COLO668 (cell line): ENCODE results near the gene PER1.

Experiments used
- DNase-seq: peaks from one replicate; lab custom pipeline; 2025; ENCODE audit not compliant: unreplicated experiment; lab: John Stamatoyannopoulos, UW

PER1 gene

DNA sequence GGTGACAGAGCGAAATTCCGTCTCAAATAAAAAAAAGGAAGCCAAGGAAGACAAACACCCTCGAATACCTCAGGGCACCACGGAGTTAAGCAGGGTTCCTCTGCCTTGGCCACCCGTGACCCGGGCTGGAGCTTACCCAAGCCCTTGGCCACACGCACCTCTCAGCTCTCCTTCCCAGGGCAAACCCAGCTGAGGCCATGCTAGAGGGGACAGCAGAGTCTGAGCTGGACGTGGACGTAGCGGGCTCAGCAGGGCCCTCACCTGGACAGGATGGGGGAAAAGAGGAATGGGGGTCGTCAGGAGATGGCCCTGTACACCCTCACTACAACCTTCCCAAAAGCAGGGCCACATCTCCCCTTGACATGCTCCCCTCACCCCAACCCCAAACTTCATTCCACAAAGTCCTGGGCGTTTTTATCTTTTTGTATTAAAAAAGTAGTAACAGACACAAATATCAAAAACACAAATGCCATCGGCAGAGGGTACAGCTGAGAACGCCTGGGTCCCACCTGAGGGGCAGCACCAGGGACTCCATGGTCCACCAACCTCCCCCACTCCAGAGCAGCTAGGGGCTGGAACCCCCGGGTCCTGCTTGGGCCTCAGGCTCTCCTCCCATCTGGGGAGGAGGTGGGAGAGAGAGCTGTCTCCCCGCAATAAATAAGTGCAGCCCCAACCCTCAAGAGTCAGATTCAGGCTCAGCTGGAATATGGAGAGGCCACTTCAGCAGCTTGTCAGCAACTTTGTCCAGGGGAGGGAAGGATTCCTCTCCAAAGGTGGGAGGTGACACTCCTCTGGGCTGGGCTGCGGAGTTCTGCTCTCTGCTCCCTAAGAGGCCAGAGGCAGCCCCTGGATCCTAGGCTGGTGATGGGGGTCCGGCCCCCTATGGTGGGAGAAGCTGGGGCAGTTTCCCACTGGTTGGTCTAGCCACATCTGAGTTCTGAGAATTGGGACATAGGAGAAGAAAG is 11.9 kb downstream of the PER1 start:
- no peak for DNase-seq

DNA sequence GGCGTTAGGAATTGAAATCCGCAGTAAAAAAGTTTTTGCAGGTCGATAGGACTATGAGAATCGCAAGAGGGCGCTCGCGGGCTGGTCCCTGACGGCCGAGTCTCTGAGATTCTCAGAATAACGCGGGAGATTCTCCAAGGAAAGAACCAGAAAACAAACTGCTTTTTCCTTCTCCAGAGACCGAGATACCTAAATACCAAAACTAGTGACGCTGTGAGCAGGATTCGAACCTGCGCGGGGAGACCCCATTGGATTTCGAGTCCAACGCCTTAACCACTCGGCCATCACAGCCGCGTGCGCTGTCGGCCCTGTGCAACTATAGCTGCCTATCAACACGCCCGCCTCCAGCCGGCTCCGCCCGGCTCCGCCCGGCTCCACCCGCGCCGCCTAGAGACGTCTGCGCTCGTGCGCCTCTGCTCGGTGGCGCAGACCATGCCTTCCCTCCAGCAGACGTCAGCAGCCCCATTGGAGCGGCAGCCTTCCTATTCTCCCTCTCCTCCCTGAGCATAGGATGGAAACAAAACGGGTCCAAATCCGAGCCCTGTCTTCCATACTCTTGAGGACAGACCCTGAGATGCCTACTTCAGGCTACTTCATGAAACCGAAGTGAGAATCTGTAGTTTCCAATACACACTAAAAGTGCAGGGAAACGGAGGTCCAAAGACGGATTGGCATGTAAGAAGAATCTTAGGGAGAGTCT is 13.4 kb downstream of the PER1 start:
- DNase-seq = peak; percentile 90

DNA sequence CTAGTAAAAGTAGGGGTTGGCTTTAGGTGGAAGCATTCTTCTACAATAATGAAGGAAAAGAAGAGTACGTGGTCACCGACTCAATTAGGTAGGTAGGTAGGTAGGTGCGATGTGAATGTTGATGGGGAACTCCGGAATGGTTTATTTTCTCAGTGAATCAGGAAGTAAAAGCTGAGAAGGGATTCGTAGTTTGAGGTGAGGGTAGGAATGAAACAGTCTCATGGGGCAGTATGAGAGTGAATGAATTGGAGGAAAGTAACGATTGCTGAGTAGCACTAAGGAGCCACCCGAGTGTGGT is 13.9 kb downstream of the PER1 start:
- DNase-seq = no peak

DNA sequence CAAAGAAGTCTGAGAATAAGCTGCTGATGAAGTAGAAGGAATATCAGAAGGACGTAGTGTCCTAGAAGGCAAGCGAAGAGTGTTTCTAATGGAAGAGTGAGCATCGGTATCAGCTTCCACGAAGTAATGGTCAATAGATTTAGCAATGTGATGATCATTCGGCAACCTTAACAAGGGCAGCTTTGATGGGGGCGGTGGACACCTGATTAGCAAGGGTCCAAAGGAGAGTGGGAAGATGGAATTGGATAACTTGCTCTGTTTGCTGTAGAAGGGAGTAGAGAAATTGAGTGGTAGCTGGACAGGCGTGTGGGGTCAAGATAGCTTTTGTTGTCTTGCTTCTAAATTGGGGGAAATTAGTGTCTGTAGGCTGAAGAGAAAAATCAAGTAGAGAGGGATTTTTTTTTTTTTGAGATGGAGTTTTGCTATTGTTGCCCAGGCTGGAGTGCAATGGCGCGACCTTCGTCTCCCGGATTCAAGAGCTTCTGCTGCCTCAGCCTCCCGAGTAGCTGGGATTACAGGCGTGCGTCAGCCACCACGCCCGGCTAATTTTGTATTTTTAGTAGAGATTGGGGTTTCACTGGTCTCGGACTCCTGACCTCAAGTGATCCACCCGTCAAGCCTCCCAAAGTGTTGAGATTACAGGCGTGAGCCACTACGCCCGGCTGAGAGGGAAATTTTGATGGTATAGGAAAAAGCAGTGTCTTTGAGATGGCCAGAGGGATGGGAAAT is 14.4 kb downstream of the PER1 start:
- no peak for DNase-seq

DNA sequence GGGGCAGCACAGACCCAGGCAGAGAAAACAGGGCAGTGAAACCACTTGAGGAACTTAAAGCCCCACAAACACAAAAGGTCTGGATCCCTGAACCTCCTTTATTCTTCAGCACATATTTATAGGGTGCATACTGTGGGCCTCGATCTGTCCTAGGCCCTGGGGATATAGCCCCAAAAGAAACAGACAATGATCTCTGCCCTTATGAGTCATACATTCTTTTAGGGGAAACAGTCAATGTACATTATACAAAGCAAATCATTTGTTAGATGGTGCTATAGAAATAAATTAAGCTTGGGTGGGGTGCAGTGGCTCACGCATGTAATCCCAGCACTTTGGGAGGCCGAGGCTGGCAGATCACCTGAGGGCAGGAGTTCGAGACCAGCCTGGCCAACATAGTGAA is 18.3 kb downstream of the PER1 start:
- no peak for DNase-seq

DNA sequence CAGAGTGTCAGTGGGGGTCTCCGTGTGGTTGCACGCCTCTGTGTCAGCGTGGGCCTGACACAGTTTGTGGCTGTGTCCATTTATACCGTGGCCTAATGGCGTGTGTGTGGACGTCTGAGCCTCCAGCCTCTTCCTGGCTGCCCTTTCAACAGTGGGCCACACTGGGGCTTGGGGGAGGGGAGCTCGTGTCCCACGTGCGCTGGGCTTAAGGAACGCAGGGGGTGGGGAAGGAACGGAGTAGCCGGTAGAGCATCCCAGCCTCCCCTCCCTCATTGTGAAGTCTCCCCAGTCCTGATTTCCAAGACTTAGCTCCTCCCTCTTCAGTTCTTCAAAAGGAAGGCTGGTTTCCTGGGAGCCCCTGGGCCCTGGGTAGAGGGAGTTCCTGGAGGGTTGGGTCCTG is 18.8 kb downstream of the PER1 start:
- no peak for DNase-seq

DNA sequence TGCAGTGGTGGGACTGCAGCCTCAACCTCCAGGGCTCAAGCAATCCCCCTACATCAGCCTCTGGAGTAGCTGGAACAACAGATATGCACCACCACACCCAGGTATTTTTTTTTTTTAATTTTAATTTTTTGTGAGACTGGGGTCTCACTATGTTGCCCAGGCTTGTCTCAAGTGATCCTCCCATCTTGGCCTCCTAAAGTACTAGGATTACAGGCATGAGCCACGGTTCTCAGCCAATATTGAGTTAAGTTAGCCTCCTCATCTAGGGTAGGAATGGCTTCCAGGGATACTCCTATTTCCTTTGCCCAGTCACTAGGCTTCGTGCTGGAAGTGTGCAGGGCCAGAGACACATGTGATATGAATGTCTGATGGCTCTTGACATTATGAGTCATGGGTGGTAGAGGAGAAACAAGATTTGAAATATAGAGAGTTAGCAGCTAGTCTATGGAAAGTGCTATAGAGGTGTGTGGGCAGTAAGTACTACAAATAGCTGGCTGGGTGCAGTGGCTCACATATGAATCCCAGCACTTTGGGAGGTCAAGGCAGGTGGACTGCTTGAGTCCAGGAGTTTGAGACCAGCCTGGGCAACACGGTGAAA is 20.3 kb downstream of the PER1 start:
- no peak for DNase-seq

DNA sequence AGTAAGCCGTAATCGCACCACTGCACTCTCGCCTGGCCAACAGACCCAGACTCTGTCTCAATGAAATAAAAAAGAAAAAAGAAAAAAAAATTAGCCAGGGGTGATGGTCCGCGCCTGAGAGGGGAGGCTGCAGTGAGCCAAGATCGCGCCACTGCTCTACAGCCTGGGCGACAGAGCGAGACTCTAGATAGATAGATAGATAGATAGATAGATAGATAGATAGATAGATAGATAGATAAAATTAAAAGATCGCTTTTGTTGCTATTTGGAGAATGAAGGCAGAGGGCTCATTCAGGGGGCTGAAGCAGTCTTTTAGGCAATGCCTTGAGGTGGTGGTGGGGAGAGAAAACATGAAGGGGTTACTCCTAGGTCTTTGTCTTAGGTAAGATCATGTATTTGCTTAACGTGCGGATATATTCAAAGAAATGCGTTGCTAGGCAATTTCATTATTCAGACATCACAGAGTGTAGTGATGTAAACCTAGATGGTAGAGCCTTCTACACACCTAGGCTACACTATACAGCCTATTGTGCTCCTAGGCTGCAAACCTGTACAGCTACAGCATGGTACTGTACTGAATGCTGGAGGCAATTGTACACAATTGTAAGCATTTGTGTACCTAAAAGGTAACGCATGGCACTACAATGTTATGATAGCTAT is 23.9 kb downstream of the PER1 start:
- no peak for DNase-seq

DNA sequence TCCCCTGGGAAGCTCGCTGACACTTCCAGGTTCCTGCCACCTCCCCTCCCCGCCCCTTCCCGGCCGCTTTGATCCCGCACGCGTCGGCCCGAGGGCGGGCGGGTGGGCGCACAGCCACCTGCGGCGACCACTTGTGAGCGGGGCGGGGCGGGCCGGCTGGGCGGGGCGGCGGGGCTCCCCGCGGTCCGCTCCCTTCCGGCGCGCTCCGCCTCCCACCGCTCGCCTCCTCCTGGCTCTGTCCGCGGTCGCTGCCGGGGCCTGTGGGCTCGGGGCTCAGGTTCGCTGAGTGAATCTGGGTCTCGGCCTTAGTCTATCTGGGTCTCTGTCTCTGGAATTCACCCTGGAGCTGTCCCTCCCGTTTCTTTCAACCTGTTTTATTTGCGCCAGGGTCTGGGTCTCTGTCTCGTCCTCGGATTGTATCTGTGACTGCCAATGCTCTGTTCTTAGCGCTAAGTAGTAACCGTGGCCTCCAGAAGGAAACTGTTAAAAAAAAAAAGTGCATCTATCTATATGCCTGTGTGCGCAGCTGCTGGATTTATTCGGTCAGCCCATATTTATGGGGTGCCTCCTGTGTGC is 25.6 kb downstream of the PER1 start:
- DNase-seq = peak; percentile 39

DNA sequence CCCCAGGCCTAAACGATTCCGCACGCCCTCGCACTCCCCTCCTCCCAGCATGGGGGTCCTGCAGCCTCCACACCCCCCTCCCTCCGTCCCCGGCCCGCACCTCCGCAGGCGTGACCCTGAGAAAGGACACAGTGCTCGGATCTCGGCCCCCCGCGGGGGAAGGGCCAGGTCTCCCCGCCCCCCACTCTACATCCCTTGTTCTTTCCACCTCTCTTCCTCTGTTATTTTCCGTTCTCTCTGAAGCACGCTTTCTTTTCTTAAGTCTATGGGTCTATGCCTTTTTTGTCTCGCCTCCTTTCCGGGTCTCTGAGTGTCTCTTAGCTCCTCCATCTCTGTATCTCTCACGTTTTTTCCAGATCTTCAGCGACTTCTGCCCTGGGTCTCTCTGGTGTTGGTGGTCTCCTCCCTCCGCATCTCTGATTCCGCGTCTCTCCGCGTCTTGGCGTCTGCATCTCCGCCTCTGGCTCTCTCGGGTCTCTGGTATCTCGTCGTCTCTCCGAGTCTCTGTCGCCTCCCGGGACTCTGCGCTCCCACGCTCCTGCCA is 26.2 kb downstream of the PER1 start:
- peak; percentile 9 for DNase-seq

DNA sequence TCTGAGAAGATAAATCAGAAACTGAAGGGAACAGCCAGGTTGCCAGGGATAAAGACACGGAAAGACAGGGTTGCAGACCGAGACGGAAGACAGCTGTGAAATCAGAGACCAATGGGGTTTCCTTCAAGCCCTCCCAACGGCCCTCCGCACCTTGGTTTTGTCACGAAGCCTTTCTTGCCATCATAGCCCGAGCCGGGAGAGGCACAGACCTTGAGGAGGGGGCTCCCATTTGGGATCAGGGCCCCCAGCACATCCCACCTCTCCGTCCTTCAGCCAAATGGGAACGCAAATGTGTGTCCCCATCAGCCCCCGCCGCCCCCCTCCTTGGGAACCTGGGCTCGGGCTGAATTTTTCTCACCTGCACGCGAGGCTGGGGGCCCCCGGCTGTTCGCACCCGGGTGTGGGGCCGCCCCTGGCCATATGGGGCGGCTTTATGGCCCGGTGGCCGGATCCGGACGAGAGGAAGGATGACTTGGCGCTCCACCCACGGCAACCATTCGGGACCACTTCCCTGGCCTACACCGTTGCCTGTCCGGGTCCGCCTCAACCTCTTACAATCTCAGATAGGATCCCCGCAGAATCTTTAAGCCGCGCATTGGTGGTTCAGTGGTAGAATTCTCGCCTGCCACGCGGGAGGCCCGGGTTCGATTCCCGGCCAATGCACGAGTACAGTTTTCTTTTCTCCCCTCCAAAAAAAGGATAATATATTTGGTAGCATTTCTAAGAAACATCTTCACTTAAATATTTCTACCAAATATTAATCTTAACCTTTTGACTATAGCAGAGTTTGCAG is 26.9 kb downstream of the PER1 start:
- peak; percentile 58 for DNase-seq

DNA sequence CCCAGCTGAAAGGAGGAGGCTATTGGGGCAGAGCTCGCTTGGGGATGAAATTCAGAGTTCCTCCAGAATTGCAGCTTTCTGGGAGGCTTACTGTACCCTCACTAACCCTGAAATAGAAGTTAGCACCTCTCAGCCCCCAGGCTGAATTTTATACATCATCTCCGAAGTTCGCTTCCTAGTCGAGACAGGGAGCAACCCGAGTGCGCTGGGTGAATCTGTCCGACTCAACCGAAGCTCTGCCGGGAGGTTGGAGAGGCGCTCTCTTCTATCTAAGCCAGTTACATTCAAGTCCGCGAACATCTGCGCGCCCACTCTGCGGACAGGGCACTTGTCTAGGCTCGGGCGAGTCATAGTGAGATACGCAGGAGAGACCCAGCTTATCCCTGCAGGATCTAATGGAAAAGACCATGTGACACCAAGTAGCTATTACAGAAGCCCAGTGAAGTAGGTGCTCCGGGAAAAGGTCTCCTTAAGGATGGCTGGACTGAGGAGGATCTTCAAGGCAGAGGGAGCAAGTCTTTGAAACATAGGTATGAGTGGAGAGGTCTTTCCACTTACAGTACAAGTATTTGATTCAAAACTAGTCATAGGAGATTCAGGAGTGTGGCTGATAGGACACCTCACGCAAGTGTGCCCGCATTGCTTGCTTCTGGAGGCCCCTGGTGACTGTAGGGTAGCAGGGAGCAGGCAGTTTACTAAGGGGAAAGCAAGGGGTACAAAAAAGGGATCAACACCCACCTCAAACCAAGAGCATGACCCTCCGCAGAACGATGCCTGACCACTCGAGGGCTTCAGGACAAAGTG is 27.7 kb downstream of the PER1 start:
- DNase-seq = peak; percentile 4

DNA sequence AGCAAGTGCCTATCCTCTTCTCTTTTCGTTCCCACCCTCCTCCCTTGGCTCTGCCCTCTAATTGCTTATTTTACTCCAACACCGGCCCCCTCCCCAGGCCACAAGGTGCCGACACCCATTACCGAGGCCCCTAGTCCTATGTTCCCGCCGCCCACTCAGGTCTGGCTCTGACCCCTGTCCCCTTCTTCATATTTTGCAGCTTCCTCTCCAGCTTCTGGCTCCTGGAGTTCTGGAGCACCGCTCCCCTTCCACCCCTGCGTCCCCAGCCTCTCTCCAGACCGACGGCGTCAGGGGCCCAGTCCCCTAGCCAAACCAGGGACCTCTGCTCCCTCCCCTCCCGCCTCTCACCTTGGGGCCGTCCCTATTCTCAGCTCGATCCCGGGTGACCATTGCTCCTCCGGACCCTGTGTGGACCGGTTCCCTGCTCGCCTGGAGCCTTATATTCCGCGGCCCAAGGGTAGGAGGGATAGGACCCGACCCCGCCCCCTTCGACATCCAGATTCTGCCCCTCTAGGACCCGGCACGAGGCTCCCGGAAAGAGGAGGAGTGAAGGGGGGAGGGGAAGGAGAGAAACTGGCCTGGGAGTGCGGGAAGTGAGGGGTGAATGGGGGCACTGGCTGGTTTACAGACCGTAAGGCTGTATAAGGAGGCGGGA is 28.4 kb downstream of the PER1 start, which contains the start of gene HES7:
HES7 (minus strand) TSS at position 412 of the 655 bp plus-strand sequence; CDS start at position 390, 22 bp downstream.
- peak; percentile 4 for DNase-seq

DNA sequence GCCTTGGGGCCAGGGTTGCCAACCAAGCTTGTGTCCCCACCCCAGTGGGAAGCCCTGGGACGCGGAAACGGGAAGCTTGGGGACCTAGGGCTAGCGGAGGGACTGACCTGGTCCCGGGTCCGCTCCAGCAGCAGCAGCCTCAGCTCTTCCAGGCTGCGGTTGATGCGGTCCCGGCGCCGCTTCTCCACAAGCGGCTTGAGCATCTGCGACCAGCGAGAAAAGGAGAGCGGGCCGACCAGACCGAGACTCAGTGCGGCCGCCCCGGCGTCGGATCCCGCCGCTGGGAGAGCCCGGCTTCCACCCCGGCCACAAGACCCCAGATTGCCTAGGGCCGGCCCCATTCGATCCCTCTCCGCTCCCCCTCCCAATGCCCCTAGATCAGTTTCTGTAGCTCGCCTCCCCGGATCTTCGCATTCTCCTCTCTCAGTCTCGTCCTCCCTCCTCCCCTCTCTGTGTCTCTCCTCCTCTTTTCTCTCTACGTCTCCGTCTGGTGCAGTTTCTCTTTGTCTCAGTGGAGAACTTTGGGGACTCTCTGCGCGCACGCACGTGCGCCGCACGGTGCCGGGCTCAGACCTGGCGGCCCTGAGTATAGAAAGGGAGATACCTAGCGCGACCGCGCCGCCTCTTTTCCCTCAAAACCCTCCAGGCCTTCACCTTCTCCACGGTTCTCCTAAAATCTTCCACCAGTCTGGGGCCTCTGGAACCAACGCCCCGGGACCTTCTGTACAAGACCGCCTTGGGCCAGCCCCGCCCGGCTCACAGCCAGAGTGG is 29.1 kb downstream of the PER1 start:
- DNase-seq = peak; percentile 12

DNA sequence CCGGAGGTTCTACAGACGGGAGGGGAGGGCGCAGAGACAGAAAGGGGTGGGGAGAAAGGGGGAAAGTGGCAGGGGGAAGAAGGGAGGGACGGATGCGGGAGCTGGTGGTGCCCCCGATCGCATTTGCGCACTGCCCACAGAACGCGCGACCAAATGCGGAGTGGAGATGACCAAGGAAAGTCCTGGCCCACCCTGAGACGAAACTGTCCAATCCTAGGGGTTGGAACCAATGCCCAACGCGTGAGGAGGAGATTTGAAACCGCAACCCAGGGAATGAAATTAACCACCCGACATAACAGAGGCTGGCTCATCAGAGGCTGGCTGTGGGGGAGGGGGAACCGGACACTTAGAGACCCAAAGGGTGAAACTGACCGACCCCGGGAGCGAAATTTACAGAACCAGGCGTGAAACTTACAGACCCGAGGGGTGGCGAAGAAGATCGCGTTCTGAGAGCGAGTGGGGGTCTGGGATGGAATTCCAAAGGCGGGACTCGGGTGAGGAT is 29.7 kb downstream of the PER1 start:
- no peak for DNase-seq

DNA sequence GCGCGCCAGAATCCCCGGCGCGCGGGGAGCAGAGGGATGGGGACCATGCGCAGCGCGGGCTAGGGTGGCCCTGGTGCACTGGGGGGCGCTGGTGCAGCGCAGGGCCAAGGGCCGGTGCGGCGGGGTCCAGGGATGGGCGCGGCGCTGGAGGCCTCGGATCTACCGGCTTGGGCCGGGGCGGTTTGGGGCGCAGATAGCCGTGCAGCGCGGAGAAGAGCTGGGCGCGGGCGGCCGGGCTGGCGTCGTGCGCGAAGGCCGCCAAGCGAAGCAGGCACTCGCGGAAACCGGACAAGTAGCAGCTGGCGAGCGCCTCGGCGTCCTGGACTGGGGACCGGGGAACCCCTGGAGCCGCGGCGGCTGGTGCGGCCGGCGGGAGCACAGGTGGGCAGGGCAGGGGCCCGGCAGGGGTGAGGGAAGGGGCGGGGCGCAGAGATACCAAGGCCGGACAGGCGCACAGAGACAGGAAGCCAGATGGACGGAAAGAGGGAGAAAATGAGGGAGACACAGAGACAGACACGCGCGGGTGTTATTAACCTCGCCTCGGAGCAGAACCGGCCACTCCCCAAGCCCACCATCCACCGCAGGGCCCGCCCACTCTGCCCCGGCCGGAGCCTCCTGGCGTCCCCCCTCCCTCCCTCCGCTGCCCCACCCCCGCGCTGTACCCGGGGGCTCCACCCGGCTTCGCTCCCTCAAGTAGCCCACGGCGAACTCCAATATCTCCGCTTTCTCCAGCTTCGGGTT is 30.4 kb downstream of the PER1 start:
- peak; percentile 68 for DNase-seq

DNA sequence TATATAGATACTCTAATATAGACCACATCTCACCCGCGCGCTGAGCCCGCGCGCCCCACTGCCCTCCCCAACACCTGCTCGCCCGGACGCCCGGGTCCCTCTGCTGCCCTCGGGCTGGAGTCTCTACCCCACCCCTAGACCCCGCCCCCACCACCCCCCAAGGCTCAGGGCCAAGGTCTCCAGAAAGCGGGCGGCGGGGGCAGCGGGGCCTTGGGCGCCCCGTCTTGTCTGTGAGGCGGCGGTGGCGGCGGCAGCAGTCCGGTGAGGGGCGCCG is 30.9 kb downstream of the PER1 start:
- no peak for DNase-seq
